ENCODE results near the gene KRTAP12-3. TPM values are rescaled to one million over a fixed set of nuclear protein-coding genes. Genes with fewer than 3 reads are reported as not detected.
A peak's percentile ranks its signal among the peaks of the same experiment; 100 is the strongest.

KRTAP12-3 gene
- total and polyA plus RNA-seq, 11 donors, result not detected

DNA sequence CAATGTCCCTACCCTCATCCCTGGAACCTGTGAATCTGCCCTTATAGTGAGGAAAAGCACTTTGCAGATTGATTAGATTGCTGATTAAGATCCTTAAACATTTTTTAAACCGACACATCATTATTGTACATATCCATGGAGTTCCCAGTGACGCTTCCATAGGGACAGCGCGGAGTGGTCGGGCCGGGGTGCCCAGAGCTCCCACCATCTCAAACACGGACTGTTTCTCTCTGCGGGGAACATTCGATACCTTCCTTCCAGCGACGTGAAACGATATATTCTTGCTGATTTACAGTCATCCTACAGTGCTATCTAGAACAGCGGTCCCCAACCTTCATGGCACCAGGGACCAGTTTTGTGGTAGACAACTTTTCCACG lies 43.3 kb downstream of the KRTAP12-3 start:
- H3K4me3 ChIP-seq, result no peak overlapping the region
- 82 to 88% (median 84%) methylated on average over 14 of the region's 14 CpGs for WGBS, 4 donors
- intact Hi-C loops (cut with DNase I), result no loop called here
- ATAC-seq (no peak), DNase-seq (no peak)
- TF ChIP-seq, protein P1, sequence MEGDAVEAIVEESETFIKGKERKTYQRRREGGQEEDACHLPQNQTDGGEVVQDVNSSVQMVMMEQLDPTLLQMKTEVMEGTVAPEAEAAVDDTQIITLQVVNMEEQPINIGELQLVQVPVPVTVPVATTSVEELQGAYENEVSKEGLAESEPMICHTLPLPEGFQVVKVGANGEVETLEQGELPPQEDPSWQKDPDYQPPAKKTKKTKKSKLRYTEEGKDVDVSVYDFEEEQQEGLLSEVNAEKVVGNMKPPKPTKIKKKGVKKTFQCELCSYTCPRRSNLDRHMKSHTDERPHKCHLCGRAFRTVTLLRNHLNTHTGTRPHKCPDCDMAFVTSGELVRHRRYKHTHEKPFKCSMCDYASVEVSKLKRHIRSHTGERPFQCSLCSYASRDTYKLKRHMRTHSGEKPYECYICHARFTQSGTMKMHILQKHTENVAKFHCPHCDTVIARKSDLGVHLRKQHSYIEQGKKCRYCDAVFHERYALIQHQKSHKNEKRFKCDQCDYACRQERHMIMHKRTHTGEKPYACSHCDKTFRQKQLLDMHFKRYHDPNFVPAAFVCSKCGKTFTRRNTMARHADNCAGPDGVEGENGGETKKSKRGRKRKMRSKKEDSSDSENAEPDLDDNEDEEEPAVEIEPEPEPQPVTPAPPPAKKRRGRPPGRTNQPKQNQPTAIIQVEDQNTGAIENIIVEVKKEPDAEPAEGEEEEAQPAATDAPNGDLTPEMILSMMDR (IDR thresholded peaks at IDR 0.05), result no peak
- TF ChIP-seq POLR2A (IDR thresholded peaks at IDR 0.05), result no peak
- no peaks in the 10 kb centered on the region for H3K36me3 ChIP-seq
- H3K27ac ChIP-seq, result no peak overlapping the region
- peaks cover 5 to 88% (median 43%) of the 10 kb centered on the region in 9 donors for H3K27me3 ChIP-seq
- peaks cover 0 to 6% (median 0%) of the 10 kb centered on the region in 12 donors for H3K4me1 ChIP-seq
- H3K9me3 ChIP-seq, result no peaks in the 10 kb centered on the region

DNA sequence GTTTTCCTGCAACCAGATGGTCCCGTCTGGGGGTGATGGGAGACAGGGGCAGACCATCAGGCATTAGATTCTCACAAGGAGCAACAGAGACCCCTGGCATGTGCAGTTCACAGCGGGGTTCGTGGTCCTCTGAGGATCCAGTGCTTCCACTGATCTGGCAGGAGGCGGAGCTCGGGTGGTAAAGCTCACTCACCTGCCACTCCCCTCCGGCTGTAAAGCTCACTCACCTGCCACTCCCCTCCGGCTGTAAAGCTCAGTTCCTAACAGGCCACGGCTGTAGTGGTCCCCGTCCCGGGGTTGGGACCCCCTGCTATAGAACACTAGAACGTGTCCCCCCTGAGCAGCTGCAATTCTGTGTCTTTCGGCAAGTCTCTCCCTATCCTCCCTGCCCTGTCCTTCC lies 43.8 kb downstream of the KRTAP12-3 start:
- TF ChIP-seq, protein P1 (IDR thresholded peaks at IDR 0.05), result no peak
- TF ChIP-seq POLR2A (IDR thresholded peaks at IDR 0.05), result no peak
- intact Hi-C loops (cut with DNase I), result no loop called here

DNA sequence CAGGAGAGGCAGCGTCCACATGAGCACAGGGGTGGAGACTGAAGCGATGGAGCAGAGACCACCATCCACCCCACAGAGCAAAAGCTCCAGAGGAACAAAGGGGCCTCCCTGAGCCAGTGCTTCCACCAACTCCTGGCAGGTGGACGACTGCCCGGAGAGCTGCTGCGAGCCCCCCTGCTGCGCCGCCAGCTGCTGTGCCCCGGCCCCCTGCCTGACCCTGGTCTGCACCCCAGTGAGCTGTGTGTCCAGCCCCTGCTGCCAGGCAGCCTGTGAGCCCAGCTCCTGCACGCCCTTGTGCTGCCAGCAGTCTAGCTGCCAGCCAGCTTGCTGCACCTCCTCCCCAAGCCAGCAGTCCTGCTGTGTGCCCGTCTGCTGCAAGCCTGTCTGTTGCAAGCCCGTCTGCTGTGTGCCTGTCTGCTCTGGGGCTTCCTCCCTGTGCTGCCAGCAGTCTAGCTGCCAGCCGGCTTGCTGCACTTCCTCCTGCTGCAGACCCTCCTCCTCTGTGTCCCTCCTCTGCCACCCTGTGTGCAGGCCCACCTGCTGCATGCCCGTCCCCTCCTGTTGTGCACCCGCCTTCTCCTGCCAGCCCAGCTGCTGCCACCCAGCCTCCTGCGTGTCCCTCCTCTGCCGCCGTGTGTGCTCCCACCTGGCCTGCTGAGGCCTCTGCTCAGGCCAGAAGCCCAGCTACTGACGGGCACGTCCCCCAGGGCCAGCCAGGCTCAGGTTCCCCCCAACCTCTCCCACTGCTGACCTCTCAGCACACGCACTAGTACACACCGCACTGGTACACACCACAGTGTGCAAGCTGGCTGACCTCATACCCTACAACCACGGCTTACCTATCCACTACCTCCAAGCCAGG lies 44.6 kb downstream of the KRTAP12-3 start:
- peak in 1 of 4 donors; percentile 6 for ATAC-seq
- DNase-seq, result no peak
- H3K9me3 ChIP-seq, result no peaks in the 10 kb centered on the region
- no peak overlapping the region for H3K27ac ChIP-seq
- no peak overlapping the region for H3K4me3 ChIP-seq
- 68 to 85% (median 74%) methylated on average over 12 to 22 of the region's 22 CpGs for WGBS, 4 donors
- TF ChIP-seq POLR2A (IDR thresholded peaks at IDR 0.05), result no peak
- TF ChIP-seq, protein P1 (IDR thresholded peaks at IDR 0.05), result no peak
- peaks cover 17 to 91% (median 56%) of the 10 kb centered on the region in 9 donors for H3K27me3 ChIP-seq
- H3K4me1 ChIP-seq, result peaks cover 0 to 15% (median 0%) of the 10 kb centered on the region in 12 donors
- intact Hi-C loops (cut with DNase I), result no loop called here
- no peaks in the 10 kb centered on the region for H3K36me3 ChIP-seq

More for the DNA sequence above, 43.8 kb downstream of the KRTAP12-3 start:
- Histone ChIP-seq H3K27ac (no peak overlapping the region), H3K36me3 (no peaks in the 10 kb centered on the region), H3K4me1 (peaks cover 0 to 9% (median 0%) of the 10 kb centered on the region in 12 donors), H3K27me3 (peaks cover 9 to 89% (median 49%) of the 10 kb centered on the region in 9 donors), H3K4me3 (no peak overlapping the region), H3K9me3 (no peaks in the 10 kb centered on the region)
- DNase-seq (no peak), ATAC-seq (no peak)
- 41 to 64% (median 48%) methylated on average over 12 of the region's 12 CpGs for WGBS, 4 donors

DNA sequence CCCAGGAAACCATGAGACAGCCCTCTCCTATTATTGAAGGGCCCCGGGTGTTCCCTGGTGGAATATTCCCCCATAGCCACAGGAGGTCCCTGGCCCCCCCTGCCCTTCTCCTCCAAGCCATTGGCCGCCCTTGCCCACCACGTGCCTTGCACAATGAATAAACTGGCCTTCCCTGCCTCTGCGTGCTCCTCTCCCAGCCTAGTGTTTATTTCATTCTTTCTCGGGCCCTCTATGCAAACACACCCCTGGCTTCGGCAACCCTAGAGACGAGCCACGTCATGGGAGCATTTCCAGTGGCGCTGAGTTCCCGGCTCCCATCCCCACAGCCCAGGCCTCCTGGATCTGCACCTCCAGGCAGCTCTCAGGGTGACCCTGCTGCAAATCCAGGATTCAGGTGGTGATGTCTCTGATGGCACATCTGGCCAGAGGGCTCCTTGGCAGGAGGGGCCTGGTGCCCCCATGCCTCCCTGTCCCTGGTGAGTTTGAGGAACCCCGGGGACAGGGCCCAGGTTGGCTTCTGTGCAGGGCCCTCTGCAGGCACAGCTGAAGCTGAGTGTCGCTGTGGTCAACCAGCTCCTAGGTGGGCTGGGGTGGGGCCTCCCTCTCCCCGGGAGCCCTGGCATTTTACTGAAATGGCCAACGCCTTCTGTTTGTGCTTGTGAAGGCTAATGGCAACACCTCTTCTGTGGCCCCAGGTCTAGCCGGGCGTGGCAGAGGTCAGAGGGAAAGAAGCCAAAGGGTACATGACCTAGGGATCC lies 45.4 kb downstream of the KRTAP12-3 start:
- no peak overlapping the region for H3K4me3 ChIP-seq
- H3K9me3 ChIP-seq, result no peaks in the 10 kb centered on the region
- intact Hi-C loops (cut with DNase I), result no loop called here
- peaks cover 18 to 89% (median 60%) of the 10 kb centered on the region in 9 donors for H3K27me3 ChIP-seq
- no peak for TF ChIP-seq POLR2A (IDR thresholded peaks at IDR 0.05)
- TF ChIP-seq, protein P1 (IDR thresholded peaks at IDR 0.05), result no peak
- DNase-seq (no peak), ATAC-seq (no peak)
- H3K36me3 ChIP-seq, result no peaks in the 10 kb centered on the region
- H3K27ac ChIP-seq, result no peak overlapping the region
- H3K4me1 ChIP-seq, result peaks cover 0 to 12% (median 0%) of the 10 kb centered on the region in 12 donors
- WGBS, 4 donors, result 53 to 62% (median 57%) methylated on average over 13 to 16 of the region's 16 CpGs

Data from heart left ventricle (tissue), 16 donors.